GM18498 (cell line): ENCODE data around the gene ZFHX3.
A peak's percentile ranks its signal among the peaks of the same experiment; 100 is the strongest.

Experiments used
- ATAC-seq: cut with Tn5 transposase; IDR thresholded peaks from one replicate; pipeline ENCODE4 v1.9.1; 2021; ENCODE audit warnings: mild to moderate bottlenecking, moderate library complexity; ENCODE audit not compliant: unreplicated experiment

ZFHX3 gene

DNA sequence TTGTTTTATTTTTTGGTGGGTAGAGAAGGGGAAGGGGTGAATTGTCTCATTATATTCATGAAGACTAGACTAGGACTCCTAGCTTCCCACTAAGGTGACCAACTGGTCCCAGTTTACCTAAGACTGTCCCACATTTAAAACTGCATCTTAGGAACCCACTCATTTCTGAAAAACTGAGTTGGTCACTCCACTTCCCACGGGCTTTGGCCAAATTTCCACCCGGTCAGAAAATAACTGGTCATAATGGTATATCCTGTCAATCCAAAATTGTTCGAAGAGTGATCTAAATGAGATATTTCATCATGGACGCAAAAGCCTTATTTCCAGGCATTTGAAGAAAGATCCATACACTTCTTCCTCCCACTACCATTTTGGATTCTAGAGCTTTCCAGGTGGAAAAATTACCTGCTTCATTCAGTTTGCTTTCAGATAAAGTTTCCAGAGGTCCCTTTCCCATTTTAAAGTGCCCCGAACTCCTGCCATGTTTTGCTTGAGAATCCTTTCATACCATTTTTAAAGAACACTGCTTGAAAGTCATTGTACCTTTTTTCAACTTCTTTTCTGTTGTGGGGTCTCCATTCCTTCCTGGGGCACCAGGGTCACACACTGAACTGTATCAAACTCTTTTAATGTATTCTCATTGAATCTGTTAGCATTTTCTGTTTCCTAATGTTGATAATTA, 21.8 kb upstream of the ZFHX3 start:
- no peak for ATAC-seq

DNA sequence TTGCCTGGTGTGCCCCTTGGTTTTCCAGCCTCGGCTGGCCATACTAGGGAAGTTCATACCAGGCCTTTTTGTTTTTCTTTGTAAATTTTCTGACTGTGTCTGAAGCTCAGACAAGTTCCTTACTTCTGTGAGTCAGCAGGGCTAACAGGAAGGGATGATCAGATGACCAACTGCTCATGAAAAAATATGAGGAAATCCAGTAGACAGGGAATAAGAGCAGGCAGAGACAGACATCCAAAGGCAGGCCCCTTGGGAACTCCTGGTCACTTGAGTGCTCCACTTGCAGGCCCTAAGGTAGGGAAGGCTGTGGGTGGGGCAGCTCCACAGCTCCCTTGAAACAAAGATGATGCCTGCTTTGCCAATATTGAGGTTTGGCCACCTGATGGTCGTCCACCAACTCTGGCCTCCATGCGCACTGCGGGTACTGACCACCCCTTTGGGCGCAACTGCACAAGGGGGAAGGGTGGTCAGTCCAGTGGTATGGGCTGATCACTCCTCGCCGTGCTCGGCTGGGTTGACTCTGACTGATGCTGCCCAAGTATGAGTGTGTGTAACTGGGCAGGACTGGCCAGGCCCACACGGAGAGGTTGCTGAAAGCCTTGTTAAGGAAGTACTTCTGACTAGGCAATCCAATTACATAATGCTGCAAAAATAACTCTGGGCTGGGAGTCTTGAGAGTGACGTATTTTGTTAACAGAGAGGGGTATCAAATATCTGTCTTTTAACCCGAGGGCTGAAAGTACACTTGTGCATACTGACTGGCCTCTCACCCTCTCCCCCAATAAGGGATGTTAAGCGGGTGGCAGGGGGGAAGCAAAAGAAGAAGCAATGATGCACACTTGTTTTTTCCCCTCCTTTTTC, 20.8 kb upstream of the ZFHX3 start:
- ATAC-seq, result no peak

DNA sequence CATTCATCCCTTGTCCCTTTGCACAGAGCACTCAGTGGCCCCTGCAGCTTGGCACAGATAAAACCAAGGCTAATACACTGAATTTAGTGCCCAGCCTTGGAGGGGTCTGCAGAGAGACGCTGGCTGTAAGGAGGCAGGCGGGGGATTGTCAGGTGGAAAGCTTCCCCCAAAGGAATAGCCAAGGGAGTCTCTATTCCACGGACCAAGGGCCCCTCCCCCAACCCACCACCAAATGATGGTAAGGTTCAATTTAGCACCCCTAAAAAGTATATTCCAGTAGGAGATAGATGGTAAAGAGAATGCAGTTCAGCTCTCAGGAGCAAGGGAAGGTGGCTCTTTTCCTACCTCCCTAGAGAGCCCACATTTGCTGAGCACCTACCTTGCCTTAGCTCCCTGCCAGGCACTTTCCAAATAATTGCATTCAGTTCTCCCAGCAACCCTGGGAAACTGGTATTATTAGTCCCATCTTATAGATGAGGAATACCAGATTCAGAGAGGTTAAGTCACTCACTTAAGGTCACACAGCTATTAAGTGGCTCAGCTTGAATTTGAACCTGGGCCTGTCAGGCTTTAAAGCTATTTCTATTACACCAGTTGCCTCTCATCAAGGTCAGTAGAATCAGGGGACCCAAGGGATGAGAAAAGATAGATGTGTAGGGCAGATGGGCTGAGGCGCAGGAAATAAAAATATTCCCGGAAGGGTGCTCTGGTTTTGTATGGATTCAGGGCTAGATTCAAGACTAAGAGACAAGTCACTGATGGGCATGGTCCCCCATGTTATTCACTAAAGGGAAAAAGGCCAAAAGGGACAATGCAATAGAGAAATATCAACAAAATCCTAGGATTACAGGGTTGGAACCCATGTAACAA, 20.0 kb upstream of the ZFHX3 start:
- no peak for ATAC-seq

DNA sequence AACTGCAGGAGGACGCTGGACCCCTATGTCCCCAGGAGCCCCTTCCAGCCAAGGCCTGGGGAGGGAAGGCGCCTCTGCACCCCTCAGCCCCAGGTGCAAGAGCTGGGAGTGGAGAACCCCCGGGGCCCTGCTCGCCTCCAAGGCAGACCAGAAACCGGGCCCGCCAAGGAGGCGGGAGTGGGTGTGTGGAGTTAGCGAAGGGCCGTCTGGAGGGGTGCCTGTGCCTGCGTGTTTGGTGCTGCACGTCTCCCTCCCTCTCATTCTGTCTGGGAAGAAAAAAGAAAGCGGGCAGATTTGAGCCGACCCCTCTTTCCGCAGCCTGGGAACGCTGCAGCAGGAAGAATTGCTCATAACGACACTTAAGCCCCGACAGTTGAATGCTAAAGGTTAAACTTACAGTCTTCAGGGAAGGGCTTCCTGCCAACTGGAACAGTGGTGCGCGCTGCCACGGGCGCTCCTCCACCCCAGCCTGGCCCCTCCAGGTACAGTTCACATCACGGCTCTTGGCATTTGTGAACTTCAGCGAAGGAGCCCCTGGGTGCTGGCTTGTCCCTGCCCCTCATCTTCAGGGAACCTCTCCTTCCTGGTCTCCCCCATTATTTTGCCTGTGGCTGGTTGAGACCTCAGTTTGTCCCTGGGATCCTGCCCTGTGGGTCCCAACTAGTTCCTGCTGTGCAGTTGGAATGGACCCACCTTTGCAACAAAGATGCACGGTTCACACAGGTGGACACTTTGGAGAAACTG, 19.2 kb upstream of the ZFHX3 start:
- ATAC-seq, result no peak

DNA sequence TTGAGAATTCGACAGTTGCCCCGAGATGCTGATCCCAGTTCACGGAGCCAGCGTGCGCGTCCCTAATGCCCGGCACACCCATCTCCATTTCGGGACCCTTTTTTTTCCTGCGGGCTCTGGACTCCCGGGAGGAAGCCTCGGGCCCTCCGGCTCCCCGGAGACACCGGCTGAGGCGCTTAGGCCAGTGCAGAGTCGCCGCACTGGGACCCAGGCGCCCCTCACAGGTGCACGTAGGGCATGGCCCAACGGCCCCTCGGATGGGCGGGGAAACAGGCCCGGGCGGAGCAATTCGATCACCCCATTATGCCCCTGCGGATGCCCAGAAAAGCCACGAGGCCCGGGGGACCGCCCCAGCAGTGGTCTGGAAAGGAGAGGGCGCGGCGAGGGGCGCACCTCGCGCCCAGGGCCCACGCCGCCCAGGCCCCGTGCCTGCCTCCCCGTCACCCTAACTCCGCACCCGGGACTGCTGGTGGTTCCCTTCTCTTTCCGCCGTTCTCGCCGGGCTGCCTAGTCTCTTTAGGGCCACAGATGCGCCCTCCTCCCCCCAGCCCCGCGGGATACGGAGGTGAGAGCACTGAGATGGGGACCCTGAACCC, 18.5 kb upstream of the ZFHX3 start:
- ATAC-seq, result no peak

DNA sequence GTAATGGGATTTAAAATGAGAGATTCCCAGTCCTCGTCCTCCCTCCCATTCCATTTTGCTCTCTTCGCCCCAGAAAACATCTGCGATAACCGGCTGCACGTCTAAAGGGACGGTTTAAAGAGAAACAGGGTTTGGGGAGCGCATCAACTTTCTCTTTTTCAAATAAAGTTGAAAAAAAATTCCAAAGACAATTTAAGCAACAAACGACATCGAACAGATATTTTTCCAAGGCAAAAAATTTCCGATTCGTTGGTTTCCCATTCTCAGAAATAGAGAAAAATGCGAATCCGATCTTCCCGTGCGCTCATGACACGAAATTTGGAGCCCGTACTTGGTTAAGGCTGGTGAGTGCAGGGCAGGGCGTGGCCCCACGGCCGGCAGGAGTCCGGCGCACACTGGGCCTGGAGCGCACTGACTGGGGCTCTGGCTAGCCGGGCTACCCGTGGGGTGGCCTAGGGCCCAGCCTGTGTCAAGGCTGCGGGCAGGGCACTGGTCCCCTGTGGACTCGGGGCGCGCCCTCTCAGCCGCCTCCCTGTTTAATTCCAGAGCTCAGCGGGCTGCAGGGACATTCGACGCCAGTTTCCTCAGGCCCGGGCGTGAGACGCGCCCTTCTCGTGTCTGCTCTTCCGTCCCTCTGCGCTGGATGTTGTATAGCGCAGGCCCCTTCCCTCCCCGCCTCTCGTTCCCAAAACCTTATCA, 17.9 kb upstream of the ZFHX3 start:
- no peak for ATAC-seq

DNA sequence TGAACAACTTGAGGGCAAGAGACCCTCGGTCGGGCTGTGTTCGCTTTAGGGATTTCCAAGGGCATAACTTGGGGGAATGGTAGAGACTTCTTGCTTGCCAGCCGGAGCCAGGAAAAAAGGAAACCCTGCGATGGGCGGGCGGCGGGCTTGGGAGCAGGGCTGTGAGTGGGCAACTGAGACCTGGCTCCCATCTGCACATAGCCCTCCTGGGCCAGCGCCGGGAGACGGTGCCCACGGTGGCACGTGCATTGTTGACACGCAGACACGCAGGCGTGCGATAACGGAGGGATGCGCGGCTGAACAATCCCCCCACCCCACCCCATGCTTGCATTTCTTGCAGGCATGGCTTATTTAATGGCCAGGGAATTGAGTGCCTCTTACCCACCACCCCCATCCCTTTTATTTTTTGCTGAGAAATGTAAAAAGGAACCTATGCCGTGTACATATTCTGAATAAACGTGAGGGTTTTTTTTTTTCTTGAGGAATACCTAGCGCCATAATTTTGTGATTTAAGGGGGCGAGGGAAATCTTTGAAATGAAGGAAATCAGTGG, 17.1 kb upstream of the ZFHX3 start:
- ATAC-seq, result no peak

DNA sequence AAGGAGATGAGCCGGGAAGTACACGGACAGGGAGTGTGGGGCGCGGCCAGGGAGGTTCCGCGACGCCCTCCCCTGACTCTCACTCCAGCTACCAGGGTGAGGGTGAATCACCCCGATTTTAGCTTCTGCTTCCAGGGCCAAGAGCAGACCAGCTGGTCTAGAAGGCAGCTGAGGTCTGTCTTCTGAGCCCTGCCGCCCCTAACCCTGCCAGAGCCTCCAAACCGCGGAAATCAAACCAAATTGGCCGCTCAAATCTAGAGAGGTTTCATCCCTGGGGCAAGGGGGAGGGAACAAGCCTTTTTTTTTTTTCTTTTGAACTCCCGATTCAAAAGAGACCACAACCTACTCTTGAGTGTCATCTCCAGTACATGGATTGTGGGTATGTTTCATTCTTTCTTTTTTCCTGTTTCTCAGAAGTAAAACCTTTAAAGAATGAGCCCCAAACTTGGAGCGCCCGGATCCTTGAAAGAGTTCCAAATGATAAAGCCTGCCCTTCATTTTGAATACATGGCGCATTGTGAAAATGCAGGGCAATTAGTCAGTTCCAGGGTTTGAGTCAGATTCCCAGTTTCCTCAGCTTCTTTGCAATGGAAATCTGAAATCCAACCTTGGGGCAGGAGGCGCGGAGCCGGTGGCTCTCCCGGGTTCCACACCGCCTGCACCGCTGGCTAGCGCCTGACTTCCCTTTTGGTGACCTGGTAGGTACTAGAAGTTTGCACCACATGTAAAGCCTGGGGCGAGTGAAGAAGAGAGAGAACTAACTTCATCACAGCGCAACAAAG, 16.5 kb upstream of the ZFHX3 start:
- ATAC-seq, result no peak

DNA sequence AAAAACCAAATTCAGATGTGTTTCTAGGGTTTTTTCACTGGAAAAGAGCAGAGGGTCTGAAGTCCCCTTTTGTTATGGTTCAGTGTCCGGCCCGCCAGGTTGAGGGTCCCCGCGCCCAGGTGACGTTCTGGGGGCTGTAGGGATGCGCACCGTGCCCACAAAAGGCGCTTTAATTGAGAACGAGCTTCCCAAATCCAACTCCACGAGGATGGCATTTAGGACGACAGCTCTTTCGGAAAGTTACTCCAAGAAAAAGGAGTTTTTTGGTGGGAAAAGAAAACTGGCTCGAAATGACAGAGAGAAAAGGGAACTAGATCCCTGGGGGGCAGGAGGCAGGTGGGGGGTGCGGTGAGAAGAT, 15.9 kb upstream of the ZFHX3 start:
- no peak for ATAC-seq

DNA sequence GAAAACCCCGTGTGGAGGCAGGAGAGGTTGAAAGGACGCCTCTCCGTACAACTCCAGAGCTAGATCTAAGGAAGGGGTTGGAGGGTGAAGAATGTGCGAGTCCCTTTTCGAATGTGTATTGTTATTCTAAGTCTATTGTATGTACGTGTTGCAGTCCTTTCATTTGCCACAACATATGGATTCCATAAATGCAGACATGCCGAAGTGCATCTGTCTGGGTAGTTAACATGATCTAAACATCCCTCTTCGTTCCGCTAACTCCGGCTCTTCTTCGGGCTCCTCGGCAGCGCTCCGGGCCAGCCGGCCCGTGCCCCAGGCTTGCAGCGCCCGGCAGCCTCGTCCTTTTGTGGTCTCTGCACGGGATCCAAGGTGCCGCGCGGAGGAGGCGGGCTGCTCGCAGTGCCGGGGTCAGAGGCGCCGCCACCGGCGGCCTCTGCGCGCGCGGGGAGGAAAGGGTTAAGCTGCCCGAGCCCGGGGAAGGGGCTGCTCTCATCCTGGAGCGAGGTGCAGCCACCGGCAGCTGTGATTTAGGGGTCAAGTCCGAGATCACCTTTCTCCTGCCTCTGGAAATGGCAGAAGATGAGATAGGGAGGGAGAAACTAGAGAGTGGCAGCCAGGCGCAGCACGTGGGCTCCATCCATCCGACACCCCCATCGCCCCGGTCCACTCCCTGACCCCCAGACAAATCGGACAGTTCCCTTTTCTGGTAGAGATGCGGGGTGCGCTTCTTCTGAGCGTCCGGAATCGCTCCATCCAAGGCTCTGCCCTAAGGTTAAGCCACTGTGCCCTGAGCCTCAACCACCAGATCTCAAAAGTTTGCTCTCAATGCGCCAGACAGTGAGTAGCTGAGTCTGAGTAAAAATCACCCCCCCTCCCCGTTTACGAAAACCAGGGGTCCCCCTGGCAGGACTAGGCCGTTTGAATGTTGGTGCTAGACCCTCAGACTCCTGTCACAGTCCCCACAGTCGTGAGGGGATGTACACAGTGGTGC, 15.1 kb upstream of the ZFHX3 start:
- ATAC-seq, result no peak

DNA sequence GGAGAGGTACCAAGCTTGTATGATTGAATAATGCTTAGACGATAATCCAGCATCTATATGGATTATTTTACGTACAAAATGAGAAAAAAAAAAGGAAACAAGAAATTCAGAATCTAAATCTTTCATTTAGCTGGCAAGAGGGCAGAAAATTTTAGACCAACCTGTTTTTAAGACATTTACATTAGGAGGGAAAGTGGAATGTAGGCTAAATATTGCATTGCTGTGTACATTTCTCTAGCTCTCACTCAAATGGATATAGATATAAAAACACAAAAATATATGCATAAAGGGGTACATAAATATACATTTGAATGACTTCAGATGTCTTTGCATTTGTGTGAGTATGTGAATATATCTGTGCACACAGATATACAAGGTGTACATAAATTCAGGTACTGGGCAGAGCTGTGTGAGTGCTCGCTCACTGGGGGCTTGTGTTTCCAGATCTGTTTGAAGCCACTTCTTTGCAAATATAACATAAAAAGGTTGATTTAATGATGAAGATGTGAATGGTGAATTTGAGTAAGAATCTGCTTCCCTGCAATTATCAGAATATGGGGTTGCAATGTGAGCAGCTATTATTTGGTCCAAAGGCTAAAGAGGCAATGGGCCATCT, 14.2 kb upstream of the ZFHX3 start:
- ATAC-seq, result no peak

DNA sequence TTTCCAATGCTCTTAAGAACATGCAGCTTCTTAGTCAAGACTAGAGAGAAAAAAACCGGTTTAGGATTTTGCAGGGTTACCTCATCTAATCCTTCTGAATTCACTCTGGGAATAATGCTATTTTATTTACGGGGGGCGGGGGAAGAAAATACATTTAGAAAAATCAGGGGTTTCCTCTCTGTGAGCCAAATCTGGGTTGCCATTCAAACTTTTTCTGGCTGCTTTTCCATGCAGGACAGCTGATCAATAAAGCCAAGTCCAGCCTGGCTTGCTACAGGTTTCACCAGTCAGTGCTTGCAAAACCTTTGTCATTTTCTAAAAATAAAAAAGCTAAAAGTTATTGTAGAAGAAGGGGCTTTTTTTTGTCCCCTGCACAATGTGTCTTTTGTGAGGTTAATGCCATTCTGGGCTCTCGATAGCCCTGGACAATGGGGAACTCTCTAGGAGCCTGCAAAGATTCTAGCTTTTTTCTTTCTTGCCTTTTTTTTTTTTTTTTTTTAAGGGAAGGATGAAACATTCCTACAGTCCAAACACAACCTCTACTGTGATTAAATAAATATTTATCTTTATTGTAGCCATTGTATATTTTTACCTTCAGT, 13.1 kb upstream of the ZFHX3 start:
- no peak for ATAC-seq

DNA sequence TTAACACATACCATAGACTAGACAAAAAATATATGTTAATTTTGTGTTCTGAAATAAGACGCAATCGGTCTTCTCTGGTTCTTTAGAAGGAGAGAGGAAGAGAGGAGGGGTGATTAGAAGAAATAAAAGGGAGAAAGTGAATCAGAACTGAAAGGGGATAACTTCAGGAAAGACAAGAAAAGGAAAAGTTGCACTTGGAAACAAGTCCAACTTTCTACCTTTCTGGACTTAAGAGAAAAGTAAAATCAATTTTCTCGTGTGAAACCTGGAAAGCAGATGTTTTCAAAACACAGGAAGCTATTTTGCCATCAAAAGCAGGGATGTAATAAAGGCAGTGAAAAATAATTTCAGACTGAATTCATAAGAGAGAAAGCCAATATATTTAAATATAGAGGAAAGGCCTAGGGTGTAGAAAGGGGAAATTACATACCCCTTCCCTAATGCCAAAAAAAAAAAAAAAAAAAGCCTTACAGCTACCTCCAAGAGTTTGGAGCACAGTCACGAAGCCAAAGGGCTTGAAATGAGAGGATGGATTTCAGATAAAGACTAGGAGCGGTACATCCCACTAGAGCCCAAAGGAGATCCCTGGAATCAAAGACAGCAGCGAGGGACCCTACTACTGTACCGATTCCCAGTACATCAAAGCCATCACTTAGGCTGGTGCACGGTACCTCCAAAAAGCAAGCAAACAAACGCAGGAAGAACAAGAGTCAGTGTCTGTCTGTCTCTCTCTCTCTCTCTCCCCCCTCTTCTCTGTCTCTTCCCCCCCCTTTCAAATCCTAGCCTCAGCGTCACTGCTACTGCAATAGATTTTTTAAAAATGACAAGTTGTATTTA, 12.1 kb upstream of the ZFHX3 start:
- no peak for ATAC-seq

DNA sequence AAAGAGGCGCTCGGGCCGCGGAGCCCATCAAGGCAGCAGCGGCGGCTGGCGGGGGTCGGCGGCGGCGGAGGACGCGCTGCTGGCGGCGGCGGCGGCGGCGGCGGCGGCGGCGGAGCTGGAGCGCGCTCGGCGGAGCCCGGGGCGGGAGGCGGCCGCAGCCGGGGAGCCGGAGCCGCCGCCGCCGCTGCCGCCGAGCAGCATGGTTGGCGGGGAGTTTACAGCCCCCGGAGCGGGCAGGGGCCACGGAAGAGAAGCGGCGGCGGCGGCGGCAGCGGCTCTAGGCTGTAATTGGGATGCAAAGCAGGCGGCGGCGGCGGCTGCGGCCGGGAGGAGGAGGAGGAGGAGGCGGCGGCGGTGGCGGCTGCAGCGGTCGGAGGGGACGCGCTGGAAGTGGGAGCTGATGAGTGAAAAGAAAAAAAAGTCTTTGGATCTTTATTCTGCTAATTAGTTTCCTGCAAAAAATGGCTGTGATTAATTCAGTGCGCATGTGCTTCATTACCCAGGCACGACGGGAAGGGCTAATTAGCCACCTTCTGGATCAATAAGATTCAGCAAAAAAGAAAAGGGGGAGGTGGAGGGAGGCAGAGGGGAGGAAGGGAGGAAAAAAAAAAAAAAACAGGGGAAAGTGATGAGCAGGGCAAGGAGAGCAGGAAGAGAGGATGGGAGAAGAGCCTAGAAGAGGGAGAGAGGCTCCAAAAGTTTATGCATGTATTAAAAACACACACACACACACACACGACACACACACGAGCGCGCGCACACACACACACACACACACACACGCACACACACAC, 10.9 kb upstream of the ZFHX3 start:
- peak; percentile 32 for ATAC-seq

DNA sequence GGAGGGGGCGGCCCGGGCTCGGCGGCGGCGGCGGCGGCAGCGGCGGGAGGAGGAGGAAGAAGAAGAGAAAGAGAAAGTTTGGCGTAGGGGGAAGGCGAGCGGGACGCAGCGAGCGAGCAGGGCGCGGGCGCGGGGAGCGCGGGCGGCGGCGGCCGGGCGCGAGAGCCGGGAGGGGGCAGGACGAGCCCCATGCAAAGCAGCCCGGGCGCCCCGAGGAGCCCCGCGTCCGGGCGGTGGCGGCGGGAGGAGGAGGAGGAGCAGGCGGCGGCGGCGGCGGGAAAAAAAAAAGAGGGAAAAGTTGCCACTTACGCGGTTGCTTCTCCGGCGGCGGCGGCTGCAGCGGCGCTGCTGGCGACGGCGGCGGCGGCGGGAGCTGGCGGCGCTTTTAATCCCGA, 10.3 kb upstream of the ZFHX3 start:
- peak; percentile 85 for ATAC-seq
